ENCODE data around the gene TENT5C. TPM values are rescaled to one million over a fixed set of nuclear protein-coding genes. Genes with fewer than 3 reads are reported as not detected.

Gene TENT5C
- total RNA-seq, 1 experiment from 2014 or later: 1.4 TPM

- intact Hi-C loops (cut with micrococcal nuclease): no loop called here
- H3K9ac ChIP-seq (ENCODE audit: low read length): no peak overlapping the region
- DNase-seq (ENCODE audit: low read depth, low spot score) (no peak), ATAC-seq (no peak)
- no peaks in the 10 kb centered on the region for H3K9me3 ChIP-seq (ENCODE audit: control insufficient read depth in 1 of 2, insufficient read depth in 1 of 2, low read depth in 1 of 2, low read length in 2 of 2)
- RAD21 ChIA-PET (ENCODE audit: low non-redundant PET in 1 of 2, low total read pairs in 2 of 2, uncharacterized antibody in 2 of 2, unreplicated experiment in 2 of 2): no interaction called here
- no peaks in the 10 kb centered on the region for H3K36me3 ChIP-seq (ENCODE audit: control insufficient read depth in 1 of 2, insufficient read depth in 2 of 2, low read length in 2 of 2)
- no peak overlapping the region for H3K4me3 ChIP-seq (replicated peaks in 1 of 2; ENCODE audit: low read depth in 1 of 2, low read length in 2 of 2)
- H3K4me2 ChIP-seq (ENCODE audit: low read length): no peak overlapping the region
- peaks cover 5 to 17% of the 10 kb centered on the region in 2 experiments; a peak in 3 of 4 replicates for H3K4me1 ChIP-seq (ENCODE audit: control insufficient read depth in 1 of 2, insufficient read depth in 2 of 2, low read length in 2 of 2)
- no peaks in the 10 kb centered on the region for H4K20me1 ChIP-seq (ENCODE audit: insufficient read depth)
- H3K9me2 ChIP-seq (ENCODE audit: insufficient read depth): no peaks in the 10 kb centered on the region
- POLR2A ChIA-PET: no interaction called here
- H3K27ac ChIP-seq (ENCODE audit: low read depth, low read length): no peak overlapping the region
- H3K79me2 ChIP-seq (ENCODE audit: insufficient read depth, low read length): no peaks in the 10 kb centered on the region
- CTCF ChIA-PET: no interaction called here
- no peak overlapping the region for H2AFZ ChIP-seq (ENCODE audit: low read depth, low read length, poor library complexity, severe bottlenecking)
- no TSS peak for BruUV-seq (replicated peaks)
- H3K27me3 ChIP-seq (ENCODE audit: insufficient read depth, low read length): no peaks in the 10 kb centered on the region; the same call in 1 of the 2 replicates
- TF ChIP-seq REST (IDR thresholded peaks at IDR 0.05; ENCODE audit: low read depth): no peak
- no peak for TF ChIP-seq SRF (IDR thresholded peaks at IDR 0.05; ENCODE audit: low read depth)
- no peak for TF ChIP-seq ZFX (IDR thresholded peaks at IDR 0.05)
- no peak for TF ChIP-seq ZNF274 (IDR thresholded peaks at IDR 0.05; ENCODE audit: low read depth, low read length)
- TF ChIP-seq FOSL1 (IDR thresholded peaks at IDR 0.05; ENCODE audit: low read depth): no peak
- no peak for TF ChIP-seq POLR2A (IDR thresholded peaks at IDR 0.05; ENCODE audit: borderline replicate concordance, extremely low read depth, insufficient read depth, insufficient read length)
- TF ChIP-seq EGR1 (IDR thresholded peaks at IDR 0.05; ENCODE audit: low read depth): no peak
- TF ChIP-seq ELF1 (IDR thresholded peaks at IDR 0.05; ENCODE audit: borderline replicate concordance, low read depth): no peak
- no peak for TF ChIP-seq YY1 (IDR thresholded peaks at IDR 0.05; ENCODE audit: extremely low read depth, insufficient replicate concordance, low read depth, low read length)
- TF ChIP-seq MAX (IDR thresholded peaks at IDR 0.05): no peak
- TF ChIP-seq POLR2AphosphoS5 (IDR thresholded peaks at IDR 0.05; ENCODE audit: low read depth, low read length): no peak
- TF ChIP-seq ZBTB33 (IDR thresholded peaks at IDR 0.05; ENCODE audit: extremely low read depth, insufficient replicate concordance, low read length): no peak
- TF ChIP-seq CBX3 (IDR thresholded peaks at IDR 0.05; ENCODE audit: low read depth): no peak
Measured at GRCh38 chr1:117602862-117603261, 3.0 kb upstream of the TENT5C start.
